DMS153 treated with DMSO at 0.1 percent for 48 hours (cell line): ENCODE results near the gene ANKRD36C.
"Not testable (repeated sequence)": the region's sequence is repeated elsewhere in the genome, so short reads cannot be mapped to it uniquely, and the experiment has no call there.

Experiments used
- DNase-seq: peaks from one replicate; lab custom pipeline; 2025; ENCODE audit not compliant: unreplicated experiment; lab: John Stamatoyannopoulos, UW

Gene ANKRD36C

GRCh38 chr2:96008051-96008450, 16.4 kb upstream of the ANKRD36C start:
- not testable (repeated sequence) for DNase-seq

DNA sequence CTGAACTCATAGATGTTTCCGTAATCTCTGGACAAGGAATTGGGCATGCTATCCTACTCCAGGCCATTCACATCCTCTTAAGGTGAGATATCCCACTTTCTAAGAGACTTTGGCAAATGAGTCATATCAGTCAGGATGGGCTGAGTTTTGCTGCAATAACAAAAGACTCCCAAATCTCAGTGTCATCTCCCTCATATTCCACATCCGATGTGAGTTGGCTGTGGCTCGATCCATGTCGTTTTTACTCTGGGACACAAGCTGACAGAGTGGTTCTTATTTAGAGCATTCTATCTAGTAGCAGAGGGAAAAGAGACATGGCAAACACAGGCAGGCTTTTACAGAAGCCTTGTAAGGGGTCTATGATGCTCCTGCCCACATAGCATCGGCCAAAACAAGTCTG, 14.6 kb upstream of the ANKRD36C start:
- DNase-seq: not testable (repeated sequence)

GRCh38 chr2:95992520-95993272, 1.1 kb upstream of the ANKRD36C start:
- not testable (repeated sequence) for DNase-seq

DNA sequence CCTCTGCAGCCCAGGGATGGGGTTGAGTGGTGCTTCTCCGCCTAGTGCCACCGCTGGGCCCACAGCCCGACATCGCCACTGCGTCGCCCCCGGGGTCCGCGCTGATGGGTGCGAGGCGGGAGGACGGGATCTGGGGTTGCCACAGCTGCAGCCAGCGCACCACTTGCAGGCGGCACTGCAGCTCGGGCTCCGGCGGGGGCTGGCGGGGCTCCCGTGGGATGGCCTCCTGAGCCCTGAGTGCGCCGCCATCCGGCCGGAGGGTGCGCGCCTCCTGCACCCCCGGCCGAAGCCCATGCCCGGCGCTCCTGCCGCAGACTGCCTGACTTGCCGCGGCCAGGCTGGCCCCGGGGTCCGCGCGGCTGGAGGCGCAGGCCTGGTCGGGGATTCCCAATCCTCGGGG, 478 bp upstream of the ANKRD36C start:
- not testable (repeated sequence) for DNase-seq

- not testable (repeated sequence) for DNase-seq
Measured at GRCh38 chr2:95990884-95991283, 740 bp downstream of the ANKRD36C start.

DNA sequence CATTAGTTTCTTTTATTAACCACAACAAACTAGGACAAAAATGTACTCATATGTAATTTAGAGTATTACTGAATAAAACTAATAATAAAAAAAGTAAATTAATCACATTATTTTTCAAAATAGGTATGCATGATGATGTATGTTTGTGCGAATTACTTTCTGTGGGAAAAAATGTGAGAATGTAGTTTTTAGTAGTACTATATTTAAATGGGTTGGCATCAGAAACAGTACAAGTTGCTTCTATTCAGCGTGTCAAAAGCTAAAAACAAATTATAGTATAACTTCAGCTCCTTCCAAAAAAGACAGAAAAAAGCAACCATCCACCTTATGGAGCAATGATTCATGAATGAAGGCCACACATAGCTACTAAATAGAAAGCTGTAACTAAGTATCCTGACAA, 40.0 kb downstream of the ANKRD36C start:
- DNase-seq: not testable (repeated sequence)

GRCh38 chr2:95948039-95948438, 43.6 kb downstream of the ANKRD36C start:
- DNase-seq: not testable (repeated sequence)

- not testable (repeated sequence) for DNase-seq
Measured at GRCh38 chr2:95939947-95940346, 51.7 kb downstream of the ANKRD36C start.

GRCh38 chr2:95930740-95931139, 60.9 kb downstream of the ANKRD36C start:
- DNase-seq: not testable (repeated sequence)

DNA sequence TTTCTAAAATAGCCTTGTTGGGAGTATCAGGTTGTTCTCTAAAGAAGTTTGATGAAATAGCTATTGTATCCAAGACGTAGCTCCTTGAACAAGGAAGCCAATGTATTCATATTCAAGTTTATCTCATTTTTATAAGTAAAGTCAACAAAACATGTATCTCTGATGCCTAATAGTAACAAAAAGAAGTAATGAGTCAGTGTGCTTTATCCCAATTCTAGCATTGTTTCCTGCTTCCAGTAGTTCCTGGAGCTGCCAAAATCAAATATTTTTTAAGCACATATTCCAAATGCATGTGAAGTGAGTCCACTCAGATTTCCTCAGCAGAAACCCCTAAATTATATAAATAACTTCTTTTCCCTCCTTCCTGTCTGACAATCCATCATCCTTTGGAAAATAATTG, 74.6 kb downstream of the ANKRD36C start:
- DNase-seq: not testable (repeated sequence)

- DNase-seq: not testable (repeated sequence)
Measured at GRCh38 chr2:95915131-95915530, 76.5 kb downstream of the ANKRD36C start.

GRCh38 chr2:95911431-95911830, 80.2 kb downstream of the ANKRD36C start:
- DNase-seq: not testable (repeated sequence)

DNA sequence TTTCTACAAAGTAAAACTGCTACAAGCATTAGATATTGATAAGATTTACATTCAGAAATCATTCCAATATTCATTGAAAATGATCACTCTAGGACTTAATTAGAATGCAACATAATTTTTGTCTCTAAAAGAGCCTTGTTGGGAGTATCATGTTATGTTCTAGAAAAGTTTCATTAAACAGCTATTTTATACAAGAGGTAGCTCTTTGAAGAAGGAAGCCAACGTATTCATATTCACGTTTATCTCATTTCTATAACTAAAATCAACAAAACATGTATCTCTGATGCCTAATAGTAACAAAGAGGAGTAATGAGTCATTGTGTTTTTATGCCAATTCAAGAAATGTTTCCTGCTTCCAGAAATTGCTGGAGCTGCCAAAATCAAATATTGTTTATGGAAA, 97.2 kb downstream of the ANKRD36C start:
- not testable (repeated sequence) for DNase-seq

DNA sequence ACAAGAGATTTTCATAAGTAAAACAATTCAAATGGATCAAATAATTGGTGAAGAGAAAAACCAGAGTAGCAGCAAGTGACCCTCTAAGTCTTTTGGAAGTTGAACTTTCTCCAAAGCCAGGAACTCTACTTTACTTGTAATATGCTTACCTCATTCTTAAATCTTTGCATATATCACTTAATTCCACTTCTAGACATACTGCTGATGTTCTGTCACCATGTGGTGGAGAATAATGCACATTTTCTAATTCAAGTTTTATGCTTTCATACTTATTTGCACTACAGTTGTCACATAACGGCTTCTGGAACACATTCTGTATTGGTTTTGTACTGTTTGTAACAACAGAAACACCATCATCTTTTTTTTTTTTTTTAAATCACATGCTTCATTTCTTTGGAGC, 123.7 kb downstream of the ANKRD36C start:
- not testable (repeated sequence) for DNase-seq

- not testable (repeated sequence) for DNase-seq
Measured at GRCh38 chr2:95867047-95867677, 124.5 kb downstream of the ANKRD36C start.

GRCh38 chr2:95862121-95862520, 129.5 kb downstream of the ANKRD36C start:
- DNase-seq: not testable (repeated sequence)

DNA sequence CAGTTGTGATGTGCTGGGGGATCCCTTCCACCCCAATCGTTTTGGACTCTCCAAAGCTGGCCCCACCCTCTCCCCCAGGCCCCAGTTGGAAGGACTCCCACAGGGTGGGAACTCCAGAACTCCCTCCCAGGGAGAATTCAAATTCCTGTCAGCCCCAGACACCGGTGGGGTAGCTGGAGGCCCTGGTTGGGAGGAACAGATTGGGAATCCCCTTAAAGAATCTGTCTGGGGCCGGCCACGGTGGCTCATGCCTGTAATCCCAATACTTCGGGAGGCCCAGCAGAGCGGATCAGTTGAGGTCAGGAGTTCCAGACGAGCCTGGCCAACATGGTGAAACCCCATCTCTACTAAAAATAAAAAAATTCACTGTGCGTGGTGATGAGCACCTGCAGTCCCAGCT, 155.5 kb downstream of the ANKRD36C start:
- no peak for DNase-seq

DNA sequence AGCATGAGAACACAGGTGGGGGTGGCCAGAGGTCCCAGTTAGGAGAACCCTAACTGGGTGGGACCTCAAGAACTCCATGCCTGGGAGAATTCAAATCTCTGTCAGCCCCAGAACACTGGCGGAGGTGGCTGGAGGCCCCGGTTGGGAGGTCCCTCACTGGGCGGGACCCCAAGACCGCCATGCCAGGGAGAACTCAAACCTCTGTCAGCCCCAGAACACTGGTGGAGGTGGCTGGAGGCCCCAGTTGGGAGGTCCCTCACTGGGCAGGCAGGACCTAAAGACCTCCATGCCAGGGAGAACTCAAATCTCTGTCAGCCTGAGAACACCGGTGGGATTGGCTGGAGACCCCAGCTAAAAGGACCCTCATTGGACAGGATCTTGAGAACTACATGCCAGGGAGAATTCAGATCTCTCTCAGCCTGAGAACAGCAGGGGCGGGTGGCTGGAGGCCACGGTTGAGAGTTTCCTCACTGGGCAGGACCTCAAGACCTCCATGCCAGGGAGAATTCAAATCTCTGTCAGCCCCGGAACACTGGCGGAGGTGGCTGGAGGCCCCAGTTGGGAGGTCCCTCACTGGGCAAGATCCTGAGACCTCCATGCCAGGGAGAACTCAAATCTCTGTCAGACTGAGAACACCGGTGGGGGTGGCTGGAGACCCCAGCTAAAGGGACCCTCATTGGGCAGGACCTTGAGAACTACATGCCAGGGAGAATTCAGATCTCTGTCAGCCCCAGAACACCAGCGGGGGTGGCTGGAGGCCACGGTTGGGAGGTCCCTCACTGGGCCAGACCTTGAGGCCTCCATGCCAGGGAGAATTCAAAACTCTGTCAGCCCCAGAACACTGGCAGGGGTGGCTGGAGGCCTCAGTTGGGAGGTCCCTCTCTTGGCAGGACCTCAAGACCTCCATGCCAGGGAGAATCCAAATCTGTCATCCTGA, 157.3 kb downstream of the ANKRD36C start:
- not testable (repeated sequence) for DNase-seq

- not testable (repeated sequence) for DNase-seq
Measured at GRCh38 chr2:95824218-95824617, 167.4 kb downstream of the ANKRD36C start.

GRCh38 chr2:95817521-95817920, 174.1 kb downstream of the ANKRD36C start:
- not testable (repeated sequence) for DNase-seq

- not testable (repeated sequence) for DNase-seq
Measured at GRCh38 chr2:95813311-95813710, 178.3 kb downstream of the ANKRD36C start.
